Osteoblast (primary cell): ENCODE data around the gene VPS13D. TPM values are rescaled to one million over a fixed set of nuclear protein-coding genes. Genes with fewer than 3 reads are reported as not detected.

Experiments used
- DNase-seq: peaks from one replicate; pipeline ENCODE4 v3.0.0; 2011; ENCODE audit warnings: low spot score, mixed read lengths; ENCODE audit not compliant: insufficient read length; ENCODE audit errors: missing footprints
- H2AFZ ChIP-seq: 2 replicates; pipeline ENCODE4 v1.6.0; 2011; ENCODE audit warnings: mild to moderate bottlenecking, low read length
- H3K27ac ChIP-seq: 2 replicates; pipeline ENCODE4 v1.5.1; 2011; ENCODE audit warnings: mild to moderate bottlenecking, low read depth, low read length, moderate library complexity
- H3K27me3 ChIP-seq: 2 replicates; pipeline ENCODE4 v1.6.0; 2012; ENCODE audit warnings: mild to moderate bottlenecking, control low read depth, inconsistent platforms, low read length, moderate library complexity; ENCODE audit not compliant: insufficient read depth
- H3K36me3 ChIP-seq: 2 replicates; pipeline ENCODE4 v1.5.1; 2011; ENCODE audit warnings: mild to moderate bottlenecking, low read length, control low read depth, moderate library complexity; ENCODE audit not compliant: insufficient read depth
- H3K4me1 ChIP-seq: 2 replicates; pipeline ENCODE4 v1.5.1; 2011; ENCODE audit warnings: mild to moderate bottlenecking, low read length, control low read depth, moderate library complexity; ENCODE audit not compliant: insufficient read depth
- H3K4me2 ChIP-seq: 2 replicates; pipeline ENCODE4 v1.6.0; 2011; ENCODE audit warnings: mild to moderate bottlenecking, low read length; ENCODE audit not compliant: insufficient read depth
- H3K4me3 ChIP-seq: fragments of 200-600 bp; sonication (generic); 3 replicates; pipeline ENCODE4 v1.5.1; 2012; ENCODE audit warnings: mild to moderate bottlenecking, low read length, inconsistent platforms; ENCODE audit not compliant: insufficient read depth
- H3K79me2 ChIP-seq: 2 replicates; pipeline ENCODE4 v1.6.0; 2012; ENCODE audit warnings: mild to moderate bottlenecking, low read length, control low read depth, inconsistent platforms; ENCODE audit not compliant: insufficient read depth
- H3K9me3 ChIP-seq: 2 replicates; pipeline ENCODE4 v1.5.1; 2011; ENCODE audit warnings: low read depth, low read length, control low read depth
- H4K20me1 ChIP-seq: 2 replicates; pipeline ENCODE4 v1.6.0; 2012; ENCODE audit warnings: mild to moderate bottlenecking, low read length, control low read depth; ENCODE audit not compliant: insufficient read depth
- CTCF ChIP-seq: IDR thresholded peaks from 2 replicates; pipeline ENCODE4 v1.5.1; 2011; ENCODE audit warnings: mild to moderate bottlenecking, low read depth, low read length, moderate library complexity; ENCODE audit errors: extremely low read depth
- total RNA-seq: library from RNA; depleted of rRNA; stranded (reverse); fragments of >200 nt; gene quantifications from 2 replicates; pipeline ENCODE4 v1.2.3, GENCODE V29; 2012

Gene VPS13D
- total RNA-seq, 1 donor, result 48.5 TPM

GRCh38 chr1:12244078-12244477 is 14.2 kb downstream of the VPS13D start:
- peaks cover 3% of the 10 kb centered on the region for H3K4me1 ChIP-seq
- no peaks in the 10 kb centered on the region for H3K9me3 ChIP-seq
- TF ChIP-seq CTCF, result peak; percentile 49
- no peak overlapping the region for H3K4me2 ChIP-seq
- peaks cover 6% of the 10 kb centered on the region for H3K79me2 ChIP-seq
- H3K27ac ChIP-seq, result no peak overlapping the region
- H3K4me3 ChIP-seq, result no peak overlapping the region
- H4K20me1 ChIP-seq, result no peaks in the 10 kb centered on the region
- no peaks in the 10 kb centered on the region for H3K27me3 ChIP-seq
- DNase-seq, result peak; percentile 66
- peaks cover 42% of the 10 kb centered on the region for H3K36me3 ChIP-seq
- H2AFZ ChIP-seq, result no peak overlapping the region

GRCh38 chr1:12244585-12244984 is 14.8 kb downstream of the VPS13D start:
- peaks cover 42% of the 10 kb centered on the region for H3K36me3 ChIP-seq
- no peak for DNase-seq
- H3K9me3 ChIP-seq, result no peaks in the 10 kb centered on the region

GRCh38 chr1:12245116-12245515 is 15.3 kb downstream of the VPS13D start:
- no peak for DNase-seq
- peaks cover 9% of the 10 kb centered on the region for H3K4me1 ChIP-seq
- no peaks in the 10 kb centered on the region for H4K20me1 ChIP-seq
- H3K4me3 ChIP-seq, result no peak overlapping the region
- H3K9me3 ChIP-seq, result no peaks in the 10 kb centered on the region
- H2AFZ ChIP-seq, result no peak overlapping the region
- no peak for TF ChIP-seq CTCF
- no peaks in the 10 kb centered on the region for H3K27me3 ChIP-seq
- no peak overlapping the region for H3K27ac ChIP-seq
- H3K4me2 ChIP-seq, result no peak overlapping the region
- H3K79me2 ChIP-seq, result peaks cover under 1% of the 10 kb centered on the region
- peaks cover 46% of the 10 kb centered on the region for H3K36me3 ChIP-seq

More at GRCh38 chr1:12244585-12244984, 14.8 kb downstream of the VPS13D start:
- Histone ChIP-seq H3K4me3 (no peak overlapping the region), H3K79me2 (peaks cover 5% of the 10 kb centered on the region), H3K4me1 (peaks cover 8% of the 10 kb centered on the region), H2AFZ (no peak overlapping the region), H3K27ac (no peak overlapping the region), H4K20me1 (no peaks in the 10 kb centered on the region), H3K27me3 (no peaks in the 10 kb centered on the region), H3K4me2 (no peak overlapping the region)
- no peak for TF ChIP-seq CTCF

- no peaks in the 10 kb centered on the region for H3K27me3 ChIP-seq
- H4K20me1 ChIP-seq, result no peaks in the 10 kb centered on the region
- H3K79me2 ChIP-seq, result no peaks in the 10 kb centered on the region
- peaks cover 9% of the 10 kb centered on the region for H3K4me1 ChIP-seq
- no peak overlapping the region for H3K27ac ChIP-seq
- H2AFZ ChIP-seq, result no peak overlapping the region
- no peak for DNase-seq
- H3K36me3 ChIP-seq, result peaks cover 52% of the 10 kb centered on the region
- no peaks in the 10 kb centered on the region for H3K9me3 ChIP-seq
- H3K4me2 ChIP-seq, result no peak overlapping the region
- H3K4me3 ChIP-seq, result no peak overlapping the region
- no peak for TF ChIP-seq CTCF
These were observed 15.9 kb downstream of the VPS13D start for GRCh38 chr1:12245733-12246132.
